Measurements from ENCODE around the gene ZC3H15.

ZC3H15 gene

DNA sequence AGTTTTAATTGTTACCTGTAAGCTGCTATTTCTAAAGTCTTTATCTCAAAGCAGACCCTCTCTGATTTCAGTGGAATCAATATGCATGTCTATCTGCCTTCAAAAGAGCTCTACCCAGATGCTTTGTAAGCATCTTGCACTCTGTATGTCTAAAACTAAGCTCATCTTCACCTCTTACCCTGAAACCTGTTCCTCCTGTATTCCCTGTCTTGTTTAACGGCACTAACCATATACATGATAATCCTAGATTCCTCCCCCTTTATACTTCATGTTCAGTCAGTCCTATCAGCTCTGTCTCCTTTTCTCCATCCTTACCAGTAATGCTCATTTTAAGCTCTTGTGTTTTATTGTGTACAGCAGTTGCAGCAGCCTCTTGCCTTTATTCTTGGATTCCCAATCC is 12.8 kb downstream of the ZC3H15 start:
- no peak overlapping the region for H3K27ac ChIP-seq (replicated peaks; ENCODE audit: low read length)
- no peak overlapping the region for H3K9ac ChIP-seq (ENCODE audit: low read depth, low read length, poor library complexity)
- no peak overlapping the region for H4K91ac ChIP-seq (ENCODE audit: low read depth, low read length, poor library complexity)
- no peak overlapping the region for H3K4me2 ChIP-seq (ENCODE audit: insufficient read depth, low read length, poor library complexity, severe bottlenecking)
- H2AK5ac ChIP-seq (ENCODE audit: low read depth, low read length): no peak overlapping the region
- no peak overlapping the region for H2BK12ac ChIP-seq (ENCODE audit: low read length)
- H3K4me1 ChIP-seq (ENCODE audit: control insufficient read depth in 2 of 2, insufficient read depth in 1 of 2, low read depth in 1 of 2, low read length in 2 of 2): no peaks in the 10 kb centered on the region
- DNase-seq (ENCODE audit: low spot score): no peak
- H3K27me3 ChIP-seq (ENCODE audit: control insufficient read depth in 3 of 3, insufficient read depth in 3 of 3, low read depth in 1 of 3, low read length in 3 of 3): no peaks in the 10 kb centered on the region
- H3K9me3 ChIP-seq (replicated peaks in 1 of 2; ENCODE audit: control insufficient read depth in 2 of 2, insufficient read depth in 1 of 2, low read depth in 1 of 2, low read length in 2 of 2): no peaks in the 10 kb centered on the region
- H2BK5ac ChIP-seq (ENCODE audit: low read length): no peak overlapping the region
- no peak overlapping the region for H3K14ac ChIP-seq (ENCODE audit: low read length)
- no peak overlapping the region for H3K4me3 ChIP-seq (ENCODE audit: low read length in 2 of 2)
- no peak overlapping the region for H2BK120ac ChIP-seq (ENCODE audit: low read depth, low read length)
- WGBS, 2 donors (ENCODE audit: extremely low coverage in 2 of 2, insufficient read length in 2 of 2, insufficient replicate concordance in 1 of 2): no CpG with 5 or more reads among the region's 1 CpG
- no peak overlapping the region for H3K18ac ChIP-seq (ENCODE audit: low read length)
- no peak overlapping the region for H2AFZ ChIP-seq (ENCODE audit: low read length)
- H3K36me3 ChIP-seq (replicated peaks in 1 of 2; ENCODE audit: control insufficient read depth in 2 of 2, insufficient read depth in 2 of 2, low read length in 2 of 2): peaks cover 11 to 86% of the 10 kb centered on the region in 2 donors
- H4K8ac ChIP-seq (ENCODE audit: low read depth, low read length): no peak overlapping the region
- H3K23ac ChIP-seq (ENCODE audit: low read depth, low read length, poor library complexity): no peak overlapping the region
- no peak overlapping the region for H3K4ac ChIP-seq (ENCODE audit: low read length)
- H2BK15ac ChIP-seq (ENCODE audit: low read length): no peak overlapping the region
- H3K79me1 ChIP-seq (ENCODE audit: low read depth, low read length): no peaks in the 10 kb centered on the region

DNA sequence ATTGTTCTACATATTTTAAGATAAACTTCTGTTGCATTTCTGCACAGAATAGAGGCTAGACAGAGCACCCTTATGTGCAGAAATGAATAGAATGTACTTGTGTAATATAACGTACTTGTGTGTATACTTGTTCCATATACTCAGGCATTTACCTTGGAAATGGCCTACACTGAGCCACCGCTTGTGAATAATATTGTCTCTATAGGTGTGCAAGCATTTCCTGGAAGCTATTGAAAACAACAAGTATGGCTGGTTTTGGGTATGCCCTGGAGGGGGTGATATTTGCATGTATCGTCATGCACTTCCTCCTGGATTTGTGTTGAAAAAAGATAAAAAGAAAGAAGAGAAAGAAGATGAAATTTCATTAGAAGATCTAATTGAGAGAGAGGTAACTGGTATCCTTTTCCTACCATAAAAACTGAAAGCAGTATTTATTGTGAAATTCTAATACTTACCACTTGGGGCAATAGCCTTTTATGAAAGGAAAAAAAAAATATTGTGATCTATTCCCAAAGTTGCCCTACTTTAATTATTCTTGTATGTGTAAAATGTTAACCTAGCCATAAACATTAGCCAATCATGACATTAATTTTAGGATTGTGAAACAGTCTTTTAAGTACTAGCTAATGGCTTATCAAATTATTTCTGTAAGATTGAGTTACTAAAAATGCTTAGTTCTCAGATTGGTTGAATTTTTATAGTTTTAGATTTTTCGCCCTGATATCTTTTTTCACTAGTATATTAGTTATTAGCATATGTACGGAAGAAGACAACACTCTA is 18.0 kb downstream of the ZC3H15 start:
- Histone ChIP-seq H2BK12ac (ENCODE audit: low read length) (no peak overlapping the region), H3K9ac (ENCODE audit: low read depth, low read length, poor library complexity) (no peak overlapping the region), H3K36me3 (replicated peaks in 1 of 2; ENCODE audit: control insufficient read depth in 2 of 2, insufficient read depth in 2 of 2, low read length in 2 of 2) (peaks cover 10 to 97% of the 10 kb centered on the region in 2 donors), H2BK5ac (ENCODE audit: low read length) (no peak overlapping the region), H2BK120ac (ENCODE audit: low read depth, low read length) (no peak overlapping the region), H3K79me1 (ENCODE audit: low read depth, low read length) (no peaks in the 10 kb centered on the region), H2AFZ (ENCODE audit: low read length) (no peak overlapping the region), H2BK15ac (ENCODE audit: low read length) (no peak overlapping the region), H3K9me3 (replicated peaks in 1 of 2; ENCODE audit: control insufficient read depth in 2 of 2, insufficient read depth in 1 of 2, low read depth in 1 of 2, low read length in 2 of 2) (no peaks in the 10 kb centered on the region), H3K14ac (ENCODE audit: low read length) (no peak overlapping the region), H2AK5ac (ENCODE audit: low read depth, low read length) (no peak overlapping the region), H3K18ac (ENCODE audit: low read length) (no peak overlapping the region), H3K4me1 (ENCODE audit: control insufficient read depth in 2 of 2, insufficient read depth in 1 of 2, low read depth in 1 of 2, low read length in 2 of 2) (no peaks in the 10 kb centered on the region), H3K4me2 (ENCODE audit: insufficient read depth, low read length, poor library complexity, severe bottlenecking) (no peak overlapping the region), H3K27me3 (ENCODE audit: control insufficient read depth in 3 of 3, insufficient read depth in 3 of 3, low read depth in 1 of 3, low read length in 3 of 3) (no peaks in the 10 kb centered on the region), H3K4me3 (ENCODE audit: low read length in 2 of 2) (no peak overlapping the region), H3K23ac (ENCODE audit: low read depth, low read length, poor library complexity) (no peak overlapping the region), H3K27ac (replicated peaks; ENCODE audit: low read length) (no peak overlapping the region), H3K4ac (ENCODE audit: low read length) (no peak overlapping the region), H4K91ac (ENCODE audit: low read depth, low read length, poor library complexity) (no peak overlapping the region), H4K8ac (ENCODE audit: low read depth, low read length) (no peak overlapping the region)
- DNase-seq (ENCODE audit: low spot score): no peak
- WGBS, 2 donors (ENCODE audit: extremely low coverage in 2 of 2, insufficient read length in 2 of 2, insufficient replicate concordance in 1 of 2): no CpG with 5 or more reads among the region's 5 CpGs

DNA sequence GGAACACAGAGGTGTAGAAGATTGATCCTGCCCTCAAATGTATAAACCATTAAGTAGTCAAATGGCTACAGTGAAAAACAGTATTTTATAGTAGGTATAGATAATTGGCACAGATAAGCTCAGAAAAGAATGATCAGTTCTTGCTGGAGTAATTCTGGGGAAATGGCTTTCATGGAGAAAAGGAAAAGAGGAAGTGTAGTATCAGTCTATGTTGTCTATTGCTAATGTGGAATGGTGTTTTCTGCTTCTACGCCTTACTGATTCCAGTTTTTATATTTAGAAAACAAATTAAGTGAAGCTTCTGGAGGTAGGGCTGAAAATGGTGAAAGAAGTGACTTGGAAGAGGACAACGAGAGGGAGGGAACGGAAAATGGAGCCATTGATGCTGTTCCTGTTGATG is 22.2 kb downstream of the ZC3H15 start:
- H3K4me1 ChIP-seq (ENCODE audit: control insufficient read depth in 2 of 2, insufficient read depth in 1 of 2, low read depth in 1 of 2, low read length in 2 of 2): no peaks in the 10 kb centered on the region
- no peak overlapping the region for H2AK5ac ChIP-seq (ENCODE audit: low read depth, low read length)
- H2BK120ac ChIP-seq (ENCODE audit: low read depth, low read length): no peak overlapping the region
- no peak overlapping the region for H3K14ac ChIP-seq (ENCODE audit: low read length)
- H3K79me1 ChIP-seq (ENCODE audit: low read depth, low read length): no peaks in the 10 kb centered on the region
- H4K91ac ChIP-seq (ENCODE audit: low read depth, low read length, poor library complexity): no peak overlapping the region
- H3K4me2 ChIP-seq (ENCODE audit: insufficient read depth, low read length, poor library complexity, severe bottlenecking): no peak overlapping the region
- H2AFZ ChIP-seq (ENCODE audit: low read length): no peak overlapping the region
- H3K27ac ChIP-seq (replicated peaks; ENCODE audit: low read length): no peak overlapping the region
- H3K4ac ChIP-seq (ENCODE audit: low read length): no peak overlapping the region
- H3K27me3 ChIP-seq (ENCODE audit: control insufficient read depth in 3 of 3, insufficient read depth in 3 of 3, low read depth in 1 of 3, low read length in 3 of 3): no peaks in the 10 kb centered on the region
- H3K9me3 ChIP-seq (replicated peaks in 1 of 2; ENCODE audit: control insufficient read depth in 2 of 2, insufficient read depth in 1 of 2, low read depth in 1 of 2, low read length in 2 of 2): no peaks in the 10 kb centered on the region
- H2BK15ac ChIP-seq (ENCODE audit: low read length): no peak overlapping the region
- H3K4me3 ChIP-seq (ENCODE audit: low read length in 2 of 2): no peak overlapping the region
- no peak for DNase-seq (ENCODE audit: low spot score)
- WGBS, 2 donors (ENCODE audit: extremely low coverage in 2 of 2, insufficient read length in 2 of 2, insufficient replicate concordance in 1 of 2): no CpG with 5 or more reads among the region's 3 CpGs
- H2BK12ac ChIP-seq (ENCODE audit: low read length): no peak overlapping the region
- no peak overlapping the region for H4K8ac ChIP-seq (ENCODE audit: low read depth, low read length)
- no peak overlapping the region for H3K18ac ChIP-seq (ENCODE audit: low read length)
- H3K36me3 ChIP-seq (replicated peaks in 1 of 2; ENCODE audit: control insufficient read depth in 2 of 2, insufficient read depth in 2 of 2, low read length in 2 of 2): peaks cover 8 to 98% of the 10 kb centered on the region in 2 donors
- no peak overlapping the region for H3K23ac ChIP-seq (ENCODE audit: low read depth, low read length, poor library complexity)
- no peak overlapping the region for H3K9ac ChIP-seq (ENCODE audit: low read depth, low read length, poor library complexity)
- no peak overlapping the region for H2BK5ac ChIP-seq (ENCODE audit: low read length)

DNA sequence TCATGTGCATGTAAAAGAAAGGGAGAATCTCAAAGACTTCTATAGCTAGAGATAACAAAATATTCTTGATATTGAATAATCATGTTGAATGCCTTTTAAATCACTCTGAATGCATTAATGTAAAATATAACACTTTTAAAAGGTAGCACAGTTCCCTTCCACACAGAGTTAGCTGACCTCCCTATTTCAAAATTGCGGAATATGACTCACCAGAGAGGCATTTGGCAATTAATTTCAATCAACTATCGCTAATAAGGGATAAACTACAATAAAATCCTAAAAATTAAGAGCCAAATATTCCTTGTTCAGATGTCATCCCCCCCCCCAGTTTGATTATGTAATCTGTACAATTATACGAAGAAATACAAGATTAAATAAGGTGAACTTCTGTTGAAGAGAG is 29.3 kb downstream of the ZC3H15 start:
- no peak for DNase-seq (ENCODE audit: low spot score)
- Histone ChIP-seq H2BK5ac (ENCODE audit: low read length) (no peak overlapping the region), H3K4me2 (ENCODE audit: insufficient read depth, low read length, poor library complexity, severe bottlenecking) (no peak overlapping the region), H3K9me3 (replicated peaks in 1 of 2; ENCODE audit: control insufficient read depth in 2 of 2, insufficient read depth in 1 of 2, low read depth in 1 of 2, low read length in 2 of 2) (peaks cover 0 to 7% of the 10 kb centered on the region in 2 donors), H3K4ac (ENCODE audit: low read length) (no peak overlapping the region), H3K4me1 (ENCODE audit: control insufficient read depth in 2 of 2, insufficient read depth in 1 of 2, low read depth in 1 of 2, low read length in 2 of 2) (peaks cover 0 to 1% of the 10 kb centered on the region in 2 donors), H2BK120ac (ENCODE audit: low read depth, low read length) (no peak overlapping the region), H3K18ac (ENCODE audit: low read length) (no peak overlapping the region), H3K14ac (ENCODE audit: low read length) (no peak overlapping the region), H2AK5ac (ENCODE audit: low read depth, low read length) (no peak overlapping the region), H2AFZ (ENCODE audit: low read length) (no peak overlapping the region), H3K27me3 (ENCODE audit: control insufficient read depth in 3 of 3, insufficient read depth in 3 of 3, low read depth in 1 of 3, low read length in 3 of 3) (no peaks in the 10 kb centered on the region), H3K9ac (ENCODE audit: low read depth, low read length, poor library complexity) (no peak overlapping the region), H3K36me3 (replicated peaks in 1 of 2; ENCODE audit: control insufficient read depth in 2 of 2, insufficient read depth in 2 of 2, low read length in 2 of 2) (peaks cover 0 to 88% of the 10 kb centered on the region in 2 donors), H3K79me1 (ENCODE audit: low read depth, low read length) (no peaks in the 10 kb centered on the region), H3K27ac (replicated peaks; ENCODE audit: low read length) (no peak overlapping the region), H4K91ac (ENCODE audit: low read depth, low read length, poor library complexity) (no peak overlapping the region), H2BK15ac (ENCODE audit: low read length) (no peak overlapping the region), H4K8ac (ENCODE audit: low read depth, low read length) (no peak overlapping the region), H3K23ac (ENCODE audit: low read depth, low read length, poor library complexity) (no peak overlapping the region), H3K4me3 (ENCODE audit: low read length in 2 of 2) (no peak overlapping the region), H2BK12ac (ENCODE audit: low read length) (no peak overlapping the region)
- no CpG with 5 or more reads among the region's 3 CpGs for WGBS, 2 donors (ENCODE audit: extremely low coverage in 2 of 2, insufficient read length in 2 of 2, insufficient replicate concordance in 1 of 2)
